Kidney (tissue), 14 donors: ENCODE measurements around the gene MAIP1. TPM values are rescaled to one million over a fixed set of nuclear protein-coding genes. Genes with fewer than 3 reads are reported as not detected.

ENCODE experiments used
- DNase-seq, 5 donors: peaks; one replicate each; pipeline ENCODE4 v3.0.0-alpha.2; 2013 to 2020
- FAIRE-seq: peaks from 2 replicates; lab custom pipeline; 2012; peaks lifted over from hg19 to GRCh38; lab: Jason Lieb, UNC
- H3K27ac ChIP-seq, 2 donors: one replicate each; pipeline ENCODE4 v1.7.0; 2013; ENCODE audit warnings: low read depth in 2 of 2, low read length in 2 of 2, inconsistent platforms in 1 of 2
- H3K27me3 ChIP-seq: one replicate; pipeline ENCODE4 v1.7.1; 2013; ENCODE audit warnings: low read length, inconsistent platforms; ENCODE audit not compliant: control insufficient read depth, insufficient read depth
- H3K36me3 ChIP-seq, 3 donors: one replicate each; pipeline versions ENCODE4 v1.7.0 to v1.7.1; 2013; ENCODE audit warnings: low read length in 3 of 3, control low read depth in 1 of 3, inconsistent platforms in 1 of 3; ENCODE audit not compliant: insufficient read depth in 3 of 3, control insufficient read depth in 2 of 3
- H3K4me1 ChIP-seq, 3 donors: one replicate each; pipeline versions ENCODE4 v1.7.0 to v1.7.1; 2013; ENCODE audit warnings: low read length in 3 of 3, inconsistent platforms in 1 of 3, low read depth in 1 of 3; ENCODE audit not compliant: control insufficient read depth in 2 of 3, insufficient read depth in 2 of 3
- H3K4me3 ChIP-seq, 3 donors: one replicate each; pipeline versions ENCODE4 v1.7.0 to v1.8.1; 2013; ENCODE audit warnings: low read length in 3 of 3, control low read depth in 1 of 3, inconsistent platforms in 1 of 3
- H3K9ac ChIP-seq, 3 donors: one replicate each; pipeline versions ENCODE4 v1.7.0 to v1.7.1; 2013; ENCODE audit warnings: low read length in 3 of 3, control low read depth in 1 of 3, inconsistent platforms in 1 of 3
- H3K9me3 ChIP-seq, 3 donors: one replicate each; pipeline versions ENCODE4 v1.7.0 to v1.7.1; 2013; ENCODE audit warnings: low read length in 3 of 3, control low read depth in 1 of 3, inconsistent platforms in 1 of 3; ENCODE audit not compliant: control insufficient read depth in 2 of 3, insufficient read depth in 1 of 3
- intact Hi-C: fragments of 100-400 bp; cut with DNase I; formaldehyde crosslinking; loops from one replicate; pipeline ENCODE4 v1.11.1; 2022
- polyA plus RNA-seq: library from polyadenylated mRNA; stranded (reverse); fragments of 350-450 nt; fragmentation: Illumina TruSeq; extraction: RNeasy Lipid Tissue Mini Kit (QIAGEN cat#74804); gene quantifications from one replicate; pipeline ENCODE4 v1.2.3, GENCODE V29; 2014; ENCODE audit warnings: low read depth, low replicate concordance; ENCODE audit not compliant: insufficient read depth
- total RNA-seq: library from RNA; stranded (reverse); fragmentation: NEBNext Ultra II Directional; extraction: Animal tissue kit (Norgen Biotek cat#: 25700); gene quantifications from one replicate; pipeline ENCODE4 v1.2.1, GENCODE V29; 2021
- TF ChIP-seq, protein P1 (sequence below): IDR thresholded peaks from 3 replicates; pipeline ENCODE4 v1.5.1; 2012; ENCODE audit warnings: mild to moderate bottlenecking, moderate library complexity, borderline replicate concordance; ENCODE audit not compliant: insufficient read depth; ENCODE audit errors: extremely low read depth
- donor health status: control.
- donor health status: control.
- donor health status: control.
- donor health status: control.
- donor health status: control.
- donor health status: DM: yes; HTN: yes; CAD: no.
- donor health status: Normal renal cell carcinoma (clear cell type).

MAIP1 gene
- total and polyA plus RNA-seq, 2 donors from 2014 or later = 16.0 to 43.1 TPM

DNA sequence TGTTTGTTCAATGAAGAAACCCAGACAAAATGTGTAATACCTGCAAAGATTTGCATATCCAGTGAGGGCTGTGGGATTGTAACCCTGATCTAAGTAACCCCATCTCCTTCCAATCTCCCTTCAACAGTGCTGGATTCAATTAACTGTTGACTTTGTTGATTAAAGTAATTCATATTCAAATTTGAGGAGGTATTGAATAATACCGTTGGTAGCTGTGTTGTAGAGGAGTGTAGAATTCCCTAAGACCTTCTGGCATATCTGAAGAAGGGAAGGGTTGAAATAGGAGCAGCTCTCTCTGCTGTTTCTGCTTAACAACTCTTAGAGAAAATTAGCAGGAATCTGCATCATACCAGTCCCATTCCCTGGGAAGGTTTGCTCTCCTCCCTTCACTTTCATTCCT is 28.2 kb downstream of the MAIP1 start:
- TF ChIP-seq, protein P1, sequence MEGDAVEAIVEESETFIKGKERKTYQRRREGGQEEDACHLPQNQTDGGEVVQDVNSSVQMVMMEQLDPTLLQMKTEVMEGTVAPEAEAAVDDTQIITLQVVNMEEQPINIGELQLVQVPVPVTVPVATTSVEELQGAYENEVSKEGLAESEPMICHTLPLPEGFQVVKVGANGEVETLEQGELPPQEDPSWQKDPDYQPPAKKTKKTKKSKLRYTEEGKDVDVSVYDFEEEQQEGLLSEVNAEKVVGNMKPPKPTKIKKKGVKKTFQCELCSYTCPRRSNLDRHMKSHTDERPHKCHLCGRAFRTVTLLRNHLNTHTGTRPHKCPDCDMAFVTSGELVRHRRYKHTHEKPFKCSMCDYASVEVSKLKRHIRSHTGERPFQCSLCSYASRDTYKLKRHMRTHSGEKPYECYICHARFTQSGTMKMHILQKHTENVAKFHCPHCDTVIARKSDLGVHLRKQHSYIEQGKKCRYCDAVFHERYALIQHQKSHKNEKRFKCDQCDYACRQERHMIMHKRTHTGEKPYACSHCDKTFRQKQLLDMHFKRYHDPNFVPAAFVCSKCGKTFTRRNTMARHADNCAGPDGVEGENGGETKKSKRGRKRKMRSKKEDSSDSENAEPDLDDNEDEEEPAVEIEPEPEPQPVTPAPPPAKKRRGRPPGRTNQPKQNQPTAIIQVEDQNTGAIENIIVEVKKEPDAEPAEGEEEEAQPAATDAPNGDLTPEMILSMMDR = no peak
- Histone ChIP-seq H3K27me3 (no peaks in the 10 kb centered on the region), H3K9me3 (no peaks in the 10 kb centered on the region), H3K4me3 (no peak overlapping the region), H3K4me1 (peaks cover 0 to 4% (median 2%) of the 10 kb centered on the region in 3 donors), H3K9ac (no peak overlapping the region), H3K27ac (no peak overlapping the region), H3K36me3 (no peaks in the 10 kb centered on the region)
- DNase-seq = no peak
- no peak for FAIRE-seq
- intact Hi-C loops = loop anchor here (10.0 kb wide), 2 partner anchors 321 to 491 kb away; partner anchors contain the start of gene SPATS2L

DNA sequence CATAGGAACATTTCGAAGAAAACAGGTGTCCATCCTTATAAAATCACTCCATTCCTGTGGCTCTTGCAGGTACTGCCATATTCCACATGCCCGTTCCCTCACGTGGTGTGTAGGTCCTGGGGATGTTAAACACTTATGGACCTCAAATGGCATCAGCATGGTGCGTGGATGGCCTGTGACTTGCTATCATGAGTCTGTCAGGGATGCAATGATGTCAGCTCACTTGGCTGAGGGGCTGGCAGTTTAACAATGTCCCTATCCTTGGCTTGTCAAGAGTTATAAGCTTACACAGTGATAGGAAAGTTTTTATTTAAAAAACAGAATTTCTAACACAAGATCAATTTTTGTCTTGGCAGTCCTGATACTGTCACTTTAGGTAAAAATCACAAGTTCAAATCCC is 28.8 kb downstream of the MAIP1 start:
- no peak for FAIRE-seq
- no peak for DNase-seq
- no peaks in the 10 kb centered on the region for H3K36me3 ChIP-seq
- no peaks in the 10 kb centered on the region for H3K9me3 ChIP-seq
- no peak overlapping the region for H3K9ac ChIP-seq
- H3K4me3 ChIP-seq = no peak overlapping the region
- TF ChIP-seq, protein P1 = no peak
- H3K4me1 ChIP-seq = peaks cover 0 to 2% (median 0%) of the 10 kb centered on the region in 3 donors
- no peaks in the 10 kb centered on the region for H3K27me3 ChIP-seq
- no peak overlapping the region for H3K27ac ChIP-seq
- intact Hi-C loops = loop anchor here (10.0 kb wide), 2 partner anchors 321 to 491 kb away; partner anchors contain the start of gene SPATS2L

DNA sequence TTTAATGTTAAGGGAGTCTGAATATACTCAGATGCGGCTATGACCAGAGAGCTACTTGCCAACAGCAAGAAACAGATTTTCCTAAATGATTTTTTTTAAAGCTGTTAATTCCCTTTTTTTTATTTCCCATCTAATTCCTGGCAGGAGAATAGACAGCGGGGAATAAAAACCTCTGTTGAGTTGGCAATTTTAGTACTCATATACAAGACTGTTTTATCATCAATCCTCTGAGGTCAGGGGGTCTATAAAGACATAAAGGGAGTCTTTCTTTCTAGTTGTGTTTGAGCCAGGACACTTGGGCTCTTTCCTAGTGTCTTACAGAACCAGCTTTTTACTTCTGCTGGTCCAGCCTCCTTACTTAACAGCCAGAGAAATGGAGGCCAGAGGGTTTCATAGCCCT is 29.4 kb downstream of the MAIP1 start:
- Histone ChIP-seq H3K9me3 (no peaks in the 10 kb centered on the region), H3K36me3 (no peaks in the 10 kb centered on the region), H3K4me3 (no peak overlapping the region), H3K4me1 (peaks cover 0 to 2% (median 0%) of the 10 kb centered on the region in 3 donors), H3K27ac (no peak overlapping the region), H3K9ac (no peak overlapping the region), H3K27me3 (no peaks in the 10 kb centered on the region)
- TF ChIP-seq, protein P1 = no peak
- DNase-seq (peak in 2 of 5 donors; percentile 35 to 90), FAIRE-seq (no peak)
- intact Hi-C loops = loop anchor here (10.0 kb wide), 2 partner anchors 320 to 490 kb away; partner anchors contain the start of gene SPATS2L
